HepG2 (cell line): ENCODE results near the gene NDUFA8. TPM values are rescaled to one million over a fixed set of nuclear protein-coding genes. Genes with fewer than 3 reads are reported as not detected.

Source experiments
- ATAC-seq: fragments of 200-7000 bp; cut with Tn5 transposase; 3 replicates; pipeline ENCODE4 v1.9.1; 2020; ENCODE audit warnings: mild to moderate bottlenecking, moderate library complexity
- BruUV-seq: library from RNA; stranded (reverse); fragments of 400-500 nt; replicated peaks from 2 replicates; lab custom pipeline; 2021; lab: Mats Ljungman, UMichigan
- CTCF ChIA-PET: fragments of 300-600 bp; formaldehyde crosslinking; extraction: SDS; loops from one replicate; lab custom pipeline; 2021; ENCODE audit warnings: low total read pairs, inconsistent platforms, low intra/inter-chr PET ratio; lab: Yijun Ruan, JAX
- POLR2A ChIA-PET: fragments of 350-600 bp; sonication (Branson Sonifier 250); formaldehyde crosslinking; loops from one replicate; lab custom pipeline; 2020; ENCODE audit warnings: antibody characterized with exemption, inconsistent platforms; lab: Yijun Ruan, JAX
- DNase-seq: peaks from one replicate; pipeline ENCODE4 v3.0.0-alpha.2; 2015; ENCODE audit warnings: low spot score
- FAIRE-seq: peaks from 3 replicates; lab custom pipeline; 2011; peaks lifted over from hg19 to GRCh38; lab: Jason Lieb, UNC
- H2AFZ ChIP-seq: one replicate; pipeline ENCODE4 v1.6.1; 2011; ENCODE audit warnings: low read length, inconsistent platforms
- H3K27ac ChIP-seq: fragments of 300-600 bp; 3 replicates; pipeline ENCODE4 v1.8.0; 2011; ENCODE audit warnings: mixed run types, mild to moderate bottlenecking, mixed read lengths, low read length, inconsistent platforms; ENCODE audit not compliant: insufficient read depth; ENCODE audit errors: extremely low read length
- H3K27me3 ChIP-seq, 2 experiments: fragments of 200-600 bp in 1 of 2; 2 replicates in 1 of 2; 3 replicates in 1 of 2; pipeline versions ENCODE4 v1.6.0 to v1.8.0; 2011; ENCODE audit warnings: low read length in 2 of 2, mild to moderate bottlenecking in 2 of 2, moderate library complexity in 2 of 2, inconsistent platforms in 1 of 2; ENCODE audit not compliant: insufficient read depth in 2 of 2, control insufficient read depth in 1 of 2
- H3K36me3 ChIP-seq, 2 experiments: fragments of 200-600 bp in 1 of 2; replicated peaks in 1 of 2; 2 replicates in 1 of 2; 3 replicates in 1 of 2; pipeline versions ENCODE4 v1.5.1 to v1.8.0; 2011; ENCODE audit warnings: low read length in 2 of 2, inconsistent platforms in 1 of 2; ENCODE audit not compliant: insufficient read depth in 2 of 2, control insufficient read depth in 1 of 2
- H3K4me1 ChIP-seq: 2 replicates; pipeline ENCODE4 v1.5.1; 2012; ENCODE audit warnings: low read length, inconsistent platforms; ENCODE audit not compliant: insufficient read depth
- H3K4me2 ChIP-seq: 2 replicates; pipeline ENCODE4 v1.6.0; 2011; ENCODE audit warnings: low read depth, low read length, inconsistent platforms
- H3K4me3 ChIP-seq, 3 experiments: fragments of 200-600 bp in 1 of 3; sonication (generic), shearing (Covaris generic) in 1 of 3; replicated peaks in 1 of 3; 2 replicates each; pipeline ENCODE4 v1.5.1; 2011 to 2016; ENCODE audit warnings: low read length in 3 of 3, inconsistent platforms in 2 of 3, low read depth in 2 of 3, mild to moderate bottlenecking in 2 of 3, control low read depth in 1 of 3, mixed read lengths in 1 of 3; ENCODE audit not compliant: insufficient read depth in 1 of 3
- H3K79me2 ChIP-seq: one replicate; pipeline ENCODE4 v1.6.1; 2011; ENCODE audit warnings: low read length, inconsistent platforms; ENCODE audit not compliant: insufficient read depth
- H3K9ac ChIP-seq: 2 replicates; pipeline ENCODE4 v1.6.0; 2011; ENCODE audit warnings: mild to moderate bottlenecking, low read depth, low read length, inconsistent platforms; ENCODE audit not compliant: insufficient read depth
- H3K9me3 ChIP-seq: 2 replicates; pipeline ENCODE4 v1.5.1; 2012; ENCODE audit warnings: mild to moderate bottlenecking, low read length
- H4K20me1 ChIP-seq: 2 replicates; pipeline ENCODE4 v1.6.0; 2011; ENCODE audit warnings: inconsistent platforms, mild to moderate bottlenecking, low read length, moderate library complexity; ENCODE audit not compliant: insufficient read depth
- FOXA1 ChIP-seq, 2 experiments: fragments of 450-650 bp in 1 of 2; sonication (generic) in 1 of 2; formaldehyde crosslinking in 1 of 2; IDR thresholded peaks; 2 replicates each; pipeline versions ENCODE4 v1.4.0 to v1.6.1; 2016 to 2020; ENCODE audit warnings: missing genetic modification reagents in 1 of 2
- MED8 ChIP-seq: sonication (generic); formaldehyde crosslinking; IDR thresholded peaks from 2 replicates; pipeline ENCODE4 v1.8.1; 2023; ENCODE audit warnings: mild to moderate bottlenecking, missing genetic modification reagents; ENCODE audit not compliant: insufficient replicate concordance
- RFX3 ChIP-seq: IDR thresholded peaks from 2 replicates; pipeline ENCODE4 v1.6.1; 2016; ENCODE audit warnings: missing biosample characterization, missing genetic modification reagents
- RNF2 ChIP-seq: fragments of 450-650 bp; conservative IDR thresholded peaks from 2 replicates; pipeline ENCODE4 v1.6.1; 2016; ENCODE audit warnings: low read depth
- ZNF414 ChIP-seq: sonication (generic); formaldehyde crosslinking; IDR thresholded peaks from 2 replicates; pipeline ENCODE4 v1.5.0; 2020; ENCODE audit warnings: missing genetic modification reagents
- ZNF468 ChIP-seq: sonication (generic); formaldehyde crosslinking; IDR thresholded peaks from 2 replicates; pipeline ENCODE4 v1.8.0; 2022; ENCODE audit warnings: mild to moderate bottlenecking, moderate library complexity, missing genetic modification reagents
- ZNF572 ChIP-seq: sonication (generic); formaldehyde crosslinking; IDR thresholded peaks from 2 replicates; pipeline ENCODE4 v1.5.1; 2020; ENCODE audit warnings: mild to moderate bottlenecking, missing genetic modification reagents
- ZNF629 ChIP-seq: sonication (generic); formaldehyde crosslinking; conservative IDR thresholded peaks from 2 replicates; pipeline ENCODE4 v1.5.0; 2020; ENCODE audit warnings: missing genetic modification reagents
- ZNF800 ChIP-seq: sonication (generic); formaldehyde crosslinking; IDR thresholded peaks from 2 replicates; pipeline ENCODE4 v1.4.0; 2020; ENCODE audit warnings: missing genetic modification reagents
- ZNF839 ChIP-seq: sonication (generic); formaldehyde crosslinking; IDR thresholded peaks from 2 replicates; pipeline ENCODE4 v1.4.0; 2020; ENCODE audit warnings: missing genetic modification reagents, mild to moderate bottlenecking, borderline replicate concordance
- ZNF841 ChIP-seq: sonication (generic); formaldehyde crosslinking; IDR thresholded peaks from 2 replicates; pipeline ENCODE4 v1.8.1; 2023; ENCODE audit warnings: missing genetic modification reagents, borderline replicate concordance
- WGBS: methylation state at CpG from one replicate; pipeline ENCODE4 v1.1.6; 2017; ENCODE audit warnings: low lambda C conversion rate; 5-methylcytosine and 5-hydroxymethylcytosine counted together
- in situ Hi-C: cut with HindIII; loops from 2 replicates; pipeline ENCODE4 v1.10.0; 2017; ENCODE audit warnings: low pct_unique_long_range_greater_than_20kb; ENCODE audit not compliant: extremely low pct_ligation_motif_present
- intact Hi-C: fragments of 100-400 bp; cut with micrococcal nuclease; formaldehyde crosslinking; loops from one replicate; pipeline ENCODE4 v1.10.0; 2022; ENCODE audit not compliant: unreplicated experiment
- polyA plus RNA-seq, 8 experiments: library from polyadenylated mRNA; depleted of rRNA in 3 of 8; stranded (reverse) in 7 of 8; unstranded in 1 of 8; fragments of >200 nt; fragmentation: Illumina TruSeq in 4 of 8; extraction: Trizol in 4 of 8; gene quantifications; 2 replicates each; pipeline versions ENCODE4 v1.2.1 to v1.2.3, GENCODE V29; 2011 to 2016; ENCODE audit warnings: low read depth in 4 of 8, missing spikeins in 1 of 8, mixed read lengths in 1 of 8; ENCODE audit not compliant: insufficient read depth in 1 of 8
- total RNA-seq, 5 experiments: library from RNA; depleted of rRNA; stranded (reverse); fragments of >200 nt; fragmentation: Illumina TruSeq; extraction: Trizol; gene quantifications; 2 replicates each; pipeline ENCODE4 v1.2.3, GENCODE V29; 2016; ENCODE audit warnings: low read depth in 1 of 5

The NDUFA8 gene
- total and polyA plus RNA-seq, 2 of the 13 experiments (the other 11 are each of a cell fraction or from before 2014, with no cell fraction given), result 68.6 to 71.7 TPM

- Histone ChIP-seq H3K79me2 (no peaks in the 10 kb centered on the region), H3K27me3 (no peaks in the 10 kb centered on the region), H3K4me2 (no peak overlapping the region), H3K4me3 (no peak overlapping the region), H3K9ac (no peak overlapping the region), H3K9me3 (no peaks in the 10 kb centered on the region), H3K4me1 (peaks cover 58% of the 10 kb centered on the region), H3K36me3 (no peaks in the 10 kb centered on the region), H3K27ac (no peak overlapping the region), H4K20me1 (no peaks in the 10 kb centered on the region), H2AFZ (no peak overlapping the region)
- ChIA-PET CTCF (no interaction called here), POLR2A (interaction anchor here (1.9 kb wide), 1 partner anchor 29 kb away, joined by 4 read pairs; no protein-coding TSS in a partner anchor)
- WGBS, result 22% methylated on average over 1 of the region's 1 CpG
- no TSS peak for BruUV-seq
- ATAC-seq (no peak), FAIRE-seq (no peak), DNase-seq (no peak)
- in situ Hi-C loops (no loop called here), intact Hi-C loops (no loop called here)
- TF ChIP-seq RFX3 (CRISPR knock-in tag) (no peak), ZNF572 (CRISPR knock-in tag) (no peak), ZNF629 (CRISPR knock-in tag) (0 out of 2 replicates have a peak, but pooled peaks have one; percentile 30)
Measured at GRCh38 chr9:122184551-122184950, 25.0 kb upstream of the NDUFA8 start.

GRCh38 chr9:122183501-122183900 is 23.9 kb upstream of the NDUFA8 start:
- Histone ChIP-seq H3K9me3 (no peaks in the 10 kb centered on the region), H3K4me1 (peaks cover 63% of the 10 kb centered on the region), H3K4me2 (no peak overlapping the region), H2AFZ (no peak overlapping the region), H3K79me2 (no peaks in the 10 kb centered on the region), H3K27me3 (no peaks in the 10 kb centered on the region), H3K9ac (no peak overlapping the region), H4K20me1 (no peaks in the 10 kb centered on the region), H3K27ac (no peak overlapping the region), H3K36me3 (no peaks in the 10 kb centered on the region), H3K4me3 (no peak overlapping the region)
- CTCF ChIA-PET, result no interaction called here
- DNase-seq, result no peak
- FAIRE-seq, result no peak
- in situ Hi-C loops, result no loop called here
- POLR2A ChIA-PET, result interaction anchor here (1.9 kb wide), 1 partner anchor 30 kb away, joined by 4 read pairs; no protein-coding TSS in a partner anchor
- TF ChIP-seq ZNF839 (no peak), MED8 (CRISPR knock-in tag) (no peak), ZNF800 (no peak), RNF2 (no peak), ZNF414 (no peak), FOXA1 (IDR thresholded peaks at IDR 0.05) (no peak), FOXA1 (CRISPR knock-in tag; IDR thresholded peaks at IDR 0.05) (no peak), ZNF468 (CRISPR knock-in tag) (no peak), ZNF841 (CRISPR knock-in tag) (no peak)
- WGBS, result 76% methylated on average over 7 of the region's 7 CpGs
- intact Hi-C loops, result no loop called here
- BruUV-seq, result no TSS peak
- no peak for ATAC-seq
